GM23338 (cell line): ENCODE results near the gene RRP8. TPM values are rescaled to one million over a fixed set of nuclear protein-coding genes. Genes with fewer than 3 reads are reported as not detected.

Source experiments
- ATAC-seq: fragments of 200-7000 bp; cut with Tn5 transposase; 3 replicates; pipeline ENCODE4 v1.9.1; 2020
- DNase-seq: peaks from one replicate; pipeline ENCODE4 v3.0.0-alpha.2; 2015; ENCODE audit warnings: low spot score
- H2AFZ ChIP-seq: fragments of 200-600 bp; sonication (generic); 2 replicates; pipeline ENCODE4 v1.8.0; 2016; ENCODE audit warnings: antibody characterized with exemption, mild to moderate bottlenecking, moderate library complexity
- H3F3A ChIP-seq: fragments of 200-600 bp; sonication (generic); replicated peaks from 2 replicates; pipeline ENCODE4 v1.8.0; 2017; ENCODE audit warnings: antibody characterized with exemption, mixed run types, low read depth
- H3K27ac ChIP-seq: fragments of 200-600 bp; sonication (generic); 2 replicates; pipeline ENCODE4 v1.6.1; 2016; ENCODE audit warnings: low read depth
- H3K27me3 ChIP-seq: fragments of 200-600 bp; sonication (generic); 2 replicates; pipeline ENCODE4 v1.8.0; 2016; ENCODE audit warnings: mild to moderate bottlenecking, mixed run types, moderate library complexity; ENCODE audit not compliant: insufficient read depth
- H3K36me3 ChIP-seq: fragments of 200-600 bp; sonication (generic); 2 replicates; pipeline ENCODE4 v1.8.0; 2016; ENCODE audit warnings: mild to moderate bottlenecking; ENCODE audit not compliant: insufficient read depth
- H3K4me1 ChIP-seq: fragments of 200-600 bp; sonication (generic); 2 replicates; pipeline ENCODE4 v1.8.0; 2016; ENCODE audit warnings: mild to moderate bottlenecking, moderate library complexity; ENCODE audit not compliant: insufficient read depth
- H3K4me2 ChIP-seq: fragments of 200-600 bp; sonication (generic); 2 replicates; pipeline ENCODE4 v1.7.1; 2017; ENCODE audit warnings: mixed run types
- H3K4me3 ChIP-seq: fragments of 200-600 bp; sonication (generic); 2 replicates; pipeline ENCODE4 v1.6.1; 2016; ENCODE audit warnings: mixed run types
- H3K79me2 ChIP-seq: fragments of 200-600 bp; sonication (generic); replicated peaks from 2 replicates; pipeline ENCODE4 v1.8.0; 2017; ENCODE audit warnings: mild to moderate bottlenecking; ENCODE audit not compliant: insufficient read depth
- H3K9me2 ChIP-seq: fragments of 200-600 bp; sonication (generic); 2 replicates; pipeline ENCODE4 v1.8.0; 2017; ENCODE audit not compliant: insufficient read depth
- H4K20me1 ChIP-seq: fragments of 200-600 bp; sonication (generic); replicated peaks from 2 replicates; pipeline ENCODE4 v1.8.0; 2017; ENCODE audit warnings: mild to moderate bottlenecking; ENCODE audit not compliant: insufficient read depth
- H3K27ac Mint-ChIP-seq: 2 replicates; pipeline ENCODE4 v1.8.0; 2020; ENCODE audit warnings: inconsistent platforms, mild to moderate bottlenecking, moderate library complexity, mixed read lengths
- H3K27me3 Mint-ChIP-seq: 3 replicates; pipeline ENCODE4 v1.8.0; 2022; ENCODE audit warnings: low read depth, mild to moderate bottlenecking, moderate library complexity, mixed read lengths, inconsistent platforms; ENCODE audit not compliant: insufficient read depth, poor library complexity
- H3K36me3 Mint-ChIP-seq: 3 replicates; pipeline ENCODE4 v1.8.0; 2021; ENCODE audit warnings: low read depth, mild to moderate bottlenecking, inconsistent platforms, moderate library complexity, mixed read lengths
- H3K4me1 Mint-ChIP-seq: 3 replicates; pipeline ENCODE4 v1.8.0; 2020; ENCODE audit warnings: mild to moderate bottlenecking, inconsistent platforms, mixed read lengths
- H3K4me3 Mint-ChIP-seq: 3 replicates; pipeline ENCODE4 v1.8.0; 2021; ENCODE audit warnings: moderate library complexity, mild to moderate bottlenecking, inconsistent platforms, mixed read lengths
- H3K9me3 Mint-ChIP-seq: 3 replicates; pipeline ENCODE4 v1.8.0; 2020; ENCODE audit warnings: moderate library complexity, mild to moderate bottlenecking, inconsistent platforms, mixed read lengths
- CREB1 ChIP-seq: fragments of 250-450 bp; sonication (Bioruptor Pico); IDR thresholded peaks from 2 replicates; pipeline ENCODE4 v1.5.0; 2020; ENCODE audit warnings: low read depth, mild to moderate bottlenecking, moderate library complexity
- CTCF ChIP-seq, 2 experiments: fragments of 200-600 bp in 1 of 2; sonication (generic) in 1 of 2; conservative IDR thresholded peaks; 2 replicates each; pipeline versions ENCODE4 v1.5.1 to v1.6.1; 2016 to 2017; ENCODE audit warnings: antibody characterized with exemption in 2 of 2, low read depth in 2 of 2, mild to moderate bottlenecking in 2 of 2, moderate library complexity in 1 of 2
- ETS1 ChIP-seq: IDR thresholded peaks from 2 replicates; pipeline ENCODE4 v1.6.1; 2016; ENCODE audit warnings: antibody characterized with exemption
- EZH2 ChIP-seq: fragments of 200-600 bp; sonication (generic); IDR thresholded peaks from one replicate; pipeline ENCODE4 v1.8.0; 2017; ENCODE audit warnings: antibody characterized with exemption, mild to moderate bottlenecking, low read depth; ENCODE audit not compliant: unreplicated experiment
- EZH2phosphoT487 ChIP-seq: fragments of 200-600 bp; sonication (generic); IDR thresholded peaks from one replicate; pipeline ENCODE4 v1.8.1; 2018; ENCODE audit warnings: antibody characterized with exemption; ENCODE audit not compliant: unreplicated experiment
- JUNB ChIP-seq: IDR thresholded peaks from one replicate; pipeline ENCODE4 v1.6.1; 2016; ENCODE audit warnings: antibody characterized with exemption; ENCODE audit not compliant: unreplicated experiment
- REST ChIP-seq: IDR thresholded peaks from one replicate; pipeline ENCODE4 v1.6.1; 2018; ENCODE audit warnings: antibody characterized with exemption; ENCODE audit not compliant: unreplicated experiment
- STAT1 ChIP-seq: IDR thresholded peaks from one replicate; pipeline ENCODE4 v1.6.1; 2016; ENCODE audit warnings: antibody characterized with exemption; ENCODE audit not compliant: unreplicated experiment
- ZNF114 ChIP-seq: fragments of 250-450 bp; sonication (Bioruptor Pico); IDR thresholded peaks from 2 replicates; pipeline ENCODE4 v1.5.0; 2020; ENCODE audit warnings: mild to moderate bottlenecking, moderate library complexity
- ZNF331 ChIP-seq: fragments of 250-450 bp; sonication (Bioruptor Pico); IDR thresholded peaks from 2 replicates; pipeline ENCODE4 v1.5.0; 2020; ENCODE audit warnings: low read depth, mild to moderate bottlenecking, moderate library complexity
- ZNF462 ChIP-seq: fragments of 250-450 bp; sonication (Bioruptor Pico); IDR thresholded peaks from 2 replicates; pipeline ENCODE4 v1.5.0; 2020; ENCODE audit warnings: mild to moderate bottlenecking, moderate library complexity
- polyA plus RNA-seq: library from polyadenylated mRNA; unstranded; fragments of >200 nt; fragmentation: Nextera tagmentation; extraction: Ambion mirVana; gene quantifications from 2 replicates; pipeline ENCODE4 v1.2.1, GENCODE V29; 2016
- total RNA-seq: library from RNA; depleted of rRNA; stranded (reverse); fragments of >200 nt; shearing (Covaris generic); gene quantifications from 2 replicates; pipeline ENCODE4 v1.2.3, GENCODE V29; 2014

The RRP8 gene
- total and polyA plus RNA-seq, 2 experiments from 2014 or later: 7.4 to 13.7 TPM

GRCh38 chr11:6583584-6583983 lies 19.8 kb downstream of the RRP8 start:
- H3K79me2 ChIP-seq: no peaks in the 10 kb centered on the region
- no peak overlapping the region for H3K4me3 Mint-ChIP-seq
- no peak overlapping the region for H2AFZ ChIP-seq
- H4K20me1 ChIP-seq: no peaks in the 10 kb centered on the region
- no peaks in the 10 kb centered on the region for H3F3A ChIP-seq
- H3K27ac Mint-ChIP-seq: no peak overlapping the region
- H3K27me3 ChIP-seq: no peaks in the 10 kb centered on the region
- no peak for ATAC-seq
- H3K9me3 Mint-ChIP-seq: peaks cover 18% of the 10 kb centered on the region; the same call in 2 of the 3 replicates
- H3K27ac ChIP-seq: no peak overlapping the region
- no peaks in the 10 kb centered on the region for H3K4me1 Mint-ChIP-seq
- H3K36me3 ChIP-seq: no peaks in the 10 kb centered on the region
- TF ChIP-seq STAT1 (no peak), REST (no peak), ZNF462 (no peak), ZNF331 (no peak), CREB1 (CRISPR knock-in tag) (no peak), ETS1 (no peak), EZH2phosphoT487 (no peak), CTCF (conservative IDR thresholded peaks at IDR 0.05; ENCODE audit: low read depth in 2 of 2) (no peak), ZNF114 (CRISPR knock-in tag) (no peak), JUNB (no peak), EZH2 (no peak)
- no peaks in the 10 kb centered on the region for H3K9me2 ChIP-seq
- peaks cover 4% of the 10 kb centered on the region for H3K27me3 Mint-ChIP-seq
- H3K4me1 ChIP-seq: no peaks in the 10 kb centered on the region
- DNase-seq: no peak
- no peak overlapping the region for H3K4me3 ChIP-seq
- H3K4me2 ChIP-seq: no peak overlapping the region
- peaks cover 16% of the 10 kb centered on the region for H3K36me3 Mint-ChIP-seq
